ENCODE measurements around the gene MARCO.

DNA sequence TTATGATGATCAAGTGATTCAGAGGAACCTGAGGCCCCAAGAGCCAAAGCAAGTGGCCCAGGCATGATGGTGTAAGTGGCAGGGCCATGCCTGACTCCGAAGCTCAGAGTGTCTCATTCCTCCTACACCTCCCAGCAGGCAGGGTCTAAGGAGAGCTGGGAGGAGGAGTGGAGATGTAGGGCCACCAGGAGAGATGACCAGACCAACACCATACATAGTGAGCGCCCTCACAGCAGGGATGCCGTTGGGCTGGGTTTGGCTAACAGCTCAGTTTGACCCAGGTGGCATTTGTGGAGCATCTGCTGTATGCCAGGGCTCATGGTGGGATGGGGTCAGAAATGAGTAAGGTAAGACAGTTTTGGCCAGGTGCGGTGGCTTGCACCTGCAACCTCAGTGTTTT is 80.7 kb downstream of the MARCO start:
- TF ChIP-seq, protein P1, sequence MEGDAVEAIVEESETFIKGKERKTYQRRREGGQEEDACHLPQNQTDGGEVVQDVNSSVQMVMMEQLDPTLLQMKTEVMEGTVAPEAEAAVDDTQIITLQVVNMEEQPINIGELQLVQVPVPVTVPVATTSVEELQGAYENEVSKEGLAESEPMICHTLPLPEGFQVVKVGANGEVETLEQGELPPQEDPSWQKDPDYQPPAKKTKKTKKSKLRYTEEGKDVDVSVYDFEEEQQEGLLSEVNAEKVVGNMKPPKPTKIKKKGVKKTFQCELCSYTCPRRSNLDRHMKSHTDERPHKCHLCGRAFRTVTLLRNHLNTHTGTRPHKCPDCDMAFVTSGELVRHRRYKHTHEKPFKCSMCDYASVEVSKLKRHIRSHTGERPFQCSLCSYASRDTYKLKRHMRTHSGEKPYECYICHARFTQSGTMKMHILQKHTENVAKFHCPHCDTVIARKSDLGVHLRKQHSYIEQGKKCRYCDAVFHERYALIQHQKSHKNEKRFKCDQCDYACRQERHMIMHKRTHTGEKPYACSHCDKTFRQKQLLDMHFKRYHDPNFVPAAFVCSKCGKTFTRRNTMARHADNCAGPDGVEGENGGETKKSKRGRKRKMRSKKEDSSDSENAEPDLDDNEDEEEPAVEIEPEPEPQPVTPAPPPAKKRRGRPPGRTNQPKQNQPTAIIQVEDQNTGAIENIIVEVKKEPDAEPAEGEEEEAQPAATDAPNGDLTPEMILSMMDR (conservative IDR thresholded peaks at IDR 0.05) = no peak
- TF ChIP-seq ZFX (IDR thresholded peaks at IDR 0.05) = no peak
